ENCODE measurements around the gene GP9. TPM values are rescaled to one million over a fixed set of nuclear protein-coding genes. Genes with fewer than 3 reads are reported as not detected.
A peak's percentile ranks its signal among the peaks of the same experiment; 100 is the strongest.
"Not testable (repeated sequence)": the region's sequence is repeated elsewhere in the genome, so short reads cannot be mapped to it uniquely, and the experiment has no call there.

GP9 gene
- total RNA-seq, 6 experiments from 2014 or later, result 0.50 TPM; not detected in 5

GRCh38 chr3:129063841-129064482 lies 3.4 kb downstream of the GP9 start:
- Histone ChIP-seq H3K27me3 (no peaks in the 10 kb centered on the region), H3K4me1 (peaks cover 0 to under 1% (median 0%) of the 10 kb centered on the region in 4 donors), H3K4me3 (no peak overlapping the region), H3K36me3 (no peaks in the 10 kb centered on the region), H3K9me3 (no peaks in the 10 kb centered on the region), H3K27ac (no peak overlapping the region)
- WGBS (ENCODE audit: insufficient coverage, low coverage, low lambda C conversion rate, missing lambda C conversion rate), result 86% methylated on average over 7 of the region's 15 CpGs
- ATAC-seq (no peak), DNase-seq (no peak)
- TF ChIP-seq CTCF (IDR thresholded peaks at IDR 0.05) (no peak), POLR2A (IDR thresholded peaks at IDR 0.05) (no peak)
- intact Hi-C loops (cut with DNase I), result no loop called here

- WGBS (ENCODE audit: insufficient coverage, low coverage, low lambda C conversion rate, missing lambda C conversion rate), result 88% methylated on average over 9 of the region's 14 CpGs
- no peak for ATAC-seq
- Histone ChIP-seq H3K4me1 (no peaks in the 10 kb centered on the region), H3K27ac (no peak overlapping the region), H3K4me3 (no peak overlapping the region), H3K9me3 (no peaks in the 10 kb centered on the region), H3K36me3 (no peaks in the 10 kb centered on the region), H3K27me3 (no peaks in the 10 kb centered on the region)
- no peak for DNase-seq
- intact Hi-C loops (cut with DNase I), result no loop called here
- TF ChIP-seq POLR2A (IDR thresholded peaks at IDR 0.05), result no peak
- no peak for TF ChIP-seq CTCF (IDR thresholded peaks at IDR 0.05)
Observed at GRCh38 chr3:129065016-129065719, 4.6 kb downstream of the GP9 start.

- ATAC-seq (no peak), DNase-seq (no peak)
- Histone ChIP-seq H3K9me3 (no peaks in the 10 kb centered on the region), H3K36me3 (no peaks in the 10 kb centered on the region), H3K27me3 (no peaks in the 10 kb centered on the region), H3K4me3 (no peak overlapping the region), H3K27ac (no peak overlapping the region), H3K4me1 (no peaks in the 10 kb centered on the region)
- whole genome bisulfite sequencing (ENCODE audit: insufficient coverage, low coverage, low lambda C conversion rate, missing lambda C conversion rate), result 71% methylated on average over 1 of the region's 4 CpGs
- intact Hi-C loops (cut with DNase I), result no loop called here
- TF ChIP-seq POLR2A (IDR thresholded peaks at IDR 0.05) (no peak), CTCF (IDR thresholded peaks at IDR 0.05) (no peak)
Observed at GRCh38 chr3:129065720-129066073, 5.1 kb downstream of the GP9 start.

GRCh38 chr3:129067719-129068118 lies 7.1 kb downstream of the GP9 start:
- intact Hi-C loops (cut with DNase I); ATAC-seq; H3K27me3 ChIP-seq; H3K4me3 ChIP-seq; H3K4me1 ChIP-seq; DNase-seq; H3K27ac ChIP-seq; H3K9me3 ChIP-seq; H3K36me3 ChIP-seq: not testable (repeated sequence)
- WGBS (ENCODE audit: insufficient coverage, low coverage, low lambda C conversion rate, missing lambda C conversion rate), result 96% methylated on average over 3 of the region's 7 CpGs

GRCh38 chr3:129068291-129068886 lies 7.8 kb downstream of the GP9 start:
- DNase-seq (no peak), ATAC-seq (peak; percentile 39 to 67 (median 56))
- peak overlapping the region; percentile 18 to 43 (median 23) for H3K4me3 ChIP-seq
- intact Hi-C loops (cut with DNase I), result no loop called here
- 8% methylated on average over 12 of the region's 44 CpGs for WGBS (ENCODE audit: insufficient coverage, low coverage, low lambda C conversion rate, missing lambda C conversion rate)
- no peaks in the 10 kb centered on the region for H3K9me3 ChIP-seq
- H3K4me1 ChIP-seq, result no peaks in the 10 kb centered on the region
- TF ChIP-seq CTCF (IDR thresholded peaks at IDR 0.05) (no peak), POLR2A (IDR thresholded peaks at IDR 0.05) (no peak)
- no peaks in the 10 kb centered on the region for H3K36me3 ChIP-seq
- H3K27ac ChIP-seq, result no peak overlapping the region
- H3K27me3 ChIP-seq, result no peaks in the 10 kb centered on the region

GRCh38 chr3:129069313-129070085 lies 8.9 kb downstream of the GP9 start:
- H3K9me3 ChIP-seq; H3K4me3 ChIP-seq; H3K4me1 ChIP-seq; intact Hi-C loops (cut with DNase I); H3K36me3 ChIP-seq; H3K27me3 ChIP-seq; ATAC-seq; H3K27ac ChIP-seq; DNase-seq: not testable (repeated sequence)
- 83% methylated on average over 13 of the region's 13 CpGs for whole genome bisulfite sequencing (ENCODE audit: insufficient coverage, low coverage, low lambda C conversion rate, missing lambda C conversion rate)
